ENCODE measurements around the gene VIPR1. TPM values are rescaled to one million over a fixed set of nuclear protein-coding genes. Genes with fewer than 3 reads are reported as not detected.

The VIPR1 gene
- total and polyA plus RNA-seq, 5 experiments from 2014 or later: 16.2 to 122 (median 40.3) TPM

Other genes starting within 250 kb of the VIPR1 start
- gene CCK, start 236.5 kb upstream of the VIPR1 start, total RNA-seq: not detected
- not detected for gene CCK, start 236.5 kb upstream of the VIPR1 start, polyA plus RNA-seq
- not detected for gene LYZL4, start 92.0 kb upstream of the VIPR1 start, total RNA-seq
- not detected for gene LYZL4, start 92.0 kb upstream of the VIPR1 start, polyA plus RNA-seq
- 10 to 100 TPM; 40.6 to 47.6 TPM for gene SEC22C, start 79.3 kb downstream of the VIPR1 start, total RNA-seq
- 10 to 100 TPM; 33.9 to 39.3 (median 38.2) TPM for gene SEC22C, start 79.3 kb downstream of the VIPR1 start, polyA plus RNA-seq
- 10 to 100 TPM; 39.8 to 43.9 TPM for gene SS18L2, start 88.2 kb downstream of the VIPR1 start, total RNA-seq
- gene SS18L2, start 88.2 kb downstream of the VIPR1 start, polyA plus RNA-seq: 100 to 1,000 TPM; 129 to 136 (median 136) TPM
- gene NKTR, start 98.0 kb downstream of the VIPR1 start, total RNA-seq: 100 to 1,000 TPM; 244 to 254 TPM
- gene NKTR, start 98.0 kb downstream of the VIPR1 start, polyA plus RNA-seq: 10 to 100 TPM in 2 of 3 donors, 1 to 10 TPM in 1; 9.5 to 14.3 (median 10.8) TPM
- under 1 TPM; 0.23 to 0.41 TPM for gene ZBTB47, start 151.1 kb downstream of the VIPR1 start, total RNA-seq
- gene ZBTB47, start 151.1 kb downstream of the VIPR1 start, polyA plus RNA-seq: not detected
- not detected for gene KLHL40, start 182.9 kb downstream of the VIPR1 start, total RNA-seq
- not detected for gene KLHL40, start 182.9 kb downstream of the VIPR1 start, polyA plus RNA-seq
- gene HHATL, start 200.2 kb downstream of the VIPR1 start, total RNA-seq: not detected
- not detected for gene HHATL, start 200.2 kb downstream of the VIPR1 start, polyA plus RNA-seq

Data from naive thymus-derived CD8-positive, alpha-beta T cell (primary cell).